ENCODE measurements around the gene LPP.

LPP gene

DNA sequence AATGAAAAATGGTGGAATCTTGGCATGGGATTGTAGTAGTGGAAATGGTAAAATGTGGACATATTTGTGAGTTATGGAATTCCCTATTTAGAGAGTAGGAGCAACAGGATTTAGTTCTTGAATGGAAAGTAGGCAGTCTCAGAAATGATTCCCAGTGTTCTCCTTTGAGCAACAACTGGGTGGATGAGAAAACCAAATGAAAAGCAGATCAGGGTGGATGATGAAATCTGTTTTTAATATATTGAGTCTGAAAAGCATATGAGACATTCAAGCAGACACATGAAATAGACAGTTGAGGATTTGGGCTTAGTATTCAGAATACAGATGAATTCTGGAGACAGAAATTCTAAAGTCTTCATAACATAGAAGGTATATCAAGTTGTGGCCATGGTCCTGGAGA, 451.3 kb downstream of the LPP start:
- TF ChIP-seq SIN3A (IDR thresholded peaks at IDR 0.05; ENCODE audit: borderline replicate concordance, insufficient read depth, low read length) = no peak
- TF ChIP-seq, protein P1, sequence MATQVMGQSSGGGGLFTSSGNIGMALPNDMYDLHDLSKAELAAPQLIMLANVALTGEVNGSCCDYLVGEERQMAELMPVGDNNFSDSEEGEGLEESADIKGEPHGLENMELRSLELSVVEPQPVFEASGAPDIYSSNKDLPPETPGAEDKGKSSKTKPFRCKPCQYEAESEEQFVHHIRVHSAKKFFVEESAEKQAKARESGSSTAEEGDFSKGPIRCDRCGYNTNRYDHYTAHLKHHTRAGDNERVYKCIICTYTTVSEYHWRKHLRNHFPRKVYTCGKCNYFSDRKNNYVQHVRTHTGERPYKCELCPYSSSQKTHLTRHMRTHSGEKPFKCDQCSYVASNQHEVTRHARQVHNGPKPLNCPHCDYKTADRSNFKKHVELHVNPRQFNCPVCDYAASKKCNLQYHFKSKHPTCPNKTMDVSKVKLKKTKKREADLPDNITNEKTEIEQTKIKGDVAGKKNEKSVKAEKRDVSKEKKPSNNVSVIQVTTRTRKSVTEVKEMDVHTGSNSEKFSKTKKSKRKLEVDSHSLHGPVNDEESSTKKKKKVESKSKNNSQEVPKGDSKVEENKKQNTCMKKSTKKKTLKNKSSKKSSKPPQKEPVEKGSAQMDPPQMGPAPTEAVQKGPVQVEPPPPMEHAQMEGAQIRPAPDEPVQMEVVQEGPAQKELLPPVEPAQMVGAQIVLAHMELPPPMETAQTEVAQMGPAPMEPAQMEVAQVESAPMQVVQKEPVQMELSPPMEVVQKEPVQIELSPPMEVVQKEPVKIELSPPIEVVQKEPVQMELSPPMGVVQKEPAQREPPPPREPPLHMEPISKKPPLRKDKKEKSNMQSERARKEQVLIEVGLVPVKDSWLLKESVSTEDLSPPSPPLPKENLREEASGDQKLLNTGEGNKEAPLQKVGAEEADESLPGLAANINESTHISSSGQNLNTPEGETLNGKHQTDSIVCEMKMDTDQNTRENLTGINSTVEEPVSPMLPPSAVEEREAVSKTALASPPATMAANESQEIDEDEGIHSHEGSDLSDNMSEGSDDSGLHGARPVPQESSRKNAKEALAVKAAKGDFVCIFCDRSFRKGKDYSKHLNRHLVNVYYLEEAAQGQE (IDR thresholded peaks at IDR 0.05; ENCODE audit: insufficient read depth in 1 of 2, low read depth in 2 of 2, low read length in 2 of 2) = no peak
- no peak for TF ChIP-seq POLR2AphosphoS5 (IDR thresholded peaks at IDR 0.05; ENCODE audit: low read depth, low read length)
- no peak for TF ChIP-seq TAF1 (IDR thresholded peaks at IDR 0.05; ENCODE audit: borderline replicate concordance, insufficient read depth, low read length)
- TF ChIP-seq FOXP2 (optimal IDR thresholded peaks at IDR 0.05; ENCODE audit: borderline replicate concordance, extremely low read depth, extremely low read length, insufficient read depth) = no peak

DNA sequence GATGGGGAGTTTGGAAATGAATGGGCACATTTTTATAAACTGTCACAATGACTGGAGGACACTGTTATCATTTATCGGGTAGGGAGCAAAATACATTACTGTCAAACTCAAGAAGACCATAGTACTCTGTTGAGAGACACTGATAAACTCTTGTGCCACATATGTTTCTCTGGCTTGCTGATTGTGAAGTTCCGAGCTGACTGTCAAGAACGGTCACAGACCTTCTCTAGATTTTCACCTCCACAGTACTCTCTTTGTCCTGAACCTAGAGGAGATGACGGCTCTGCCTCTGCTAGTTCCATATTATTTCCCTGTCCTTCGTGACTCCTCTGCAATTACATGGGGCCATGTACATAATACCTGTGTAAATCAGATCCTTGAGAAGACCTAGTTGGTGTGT, 451.9 kb downstream of the LPP start:
- TF ChIP-seq TAF1 (IDR thresholded peaks at IDR 0.05; ENCODE audit: borderline replicate concordance, insufficient read depth, low read length) (no peak), POLR2AphosphoS5 (IDR thresholded peaks at IDR 0.05; ENCODE audit: low read depth, low read length) (no peak), SIN3A (IDR thresholded peaks at IDR 0.05; ENCODE audit: borderline replicate concordance, insufficient read depth, low read length) (no peak), FOXP2 (optimal IDR thresholded peaks at IDR 0.05; ENCODE audit: borderline replicate concordance, extremely low read depth, extremely low read length, insufficient read depth) (no peak)
- TF ChIP-seq, protein P1 (IDR thresholded peaks at IDR 0.05; ENCODE audit: insufficient read depth in 1 of 2, low read depth in 2 of 2, low read length in 2 of 2) = no peak

DNA sequence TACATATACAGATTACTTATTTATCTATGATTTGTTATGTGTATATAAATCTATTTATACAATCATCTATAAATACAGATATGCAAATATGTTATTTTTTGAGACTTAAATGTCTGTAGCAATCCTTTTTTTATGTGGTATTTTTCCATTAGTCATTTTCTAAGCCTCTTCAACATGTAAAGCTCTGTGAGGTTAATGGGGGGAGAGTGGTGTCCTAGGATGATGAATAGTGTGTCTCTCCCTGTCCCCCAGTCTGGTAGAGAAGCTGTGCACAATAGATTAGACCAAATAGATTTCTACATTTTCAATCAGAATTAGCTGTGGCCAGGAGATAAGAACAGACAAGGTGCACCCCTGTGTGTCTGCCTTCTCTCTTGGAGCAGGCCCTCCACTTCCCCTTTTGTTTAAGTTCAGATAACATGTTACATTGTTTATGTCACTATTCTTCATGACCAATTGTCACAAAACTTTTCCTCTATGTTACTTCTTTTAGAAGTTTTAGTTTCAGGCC, 453.9 kb downstream of the LPP start:
- TF ChIP-seq, protein P1 (IDR thresholded peaks at IDR 0.05; ENCODE audit: insufficient read depth in 1 of 2, low read depth in 2 of 2, low read length in 2 of 2) = no peak
- TF ChIP-seq FOXP2 (optimal IDR thresholded peaks at IDR 0.05; ENCODE audit: borderline replicate concordance, extremely low read depth, extremely low read length, insufficient read depth) (no peak), SIN3A (IDR thresholded peaks at IDR 0.05; ENCODE audit: borderline replicate concordance, insufficient read depth, low read length) (no peak), TAF1 (IDR thresholded peaks at IDR 0.05; ENCODE audit: borderline replicate concordance, insufficient read depth, low read length) (no peak), POLR2AphosphoS5 (IDR thresholded peaks at IDR 0.05; ENCODE audit: low read depth, low read length) (no peak)

DNA sequence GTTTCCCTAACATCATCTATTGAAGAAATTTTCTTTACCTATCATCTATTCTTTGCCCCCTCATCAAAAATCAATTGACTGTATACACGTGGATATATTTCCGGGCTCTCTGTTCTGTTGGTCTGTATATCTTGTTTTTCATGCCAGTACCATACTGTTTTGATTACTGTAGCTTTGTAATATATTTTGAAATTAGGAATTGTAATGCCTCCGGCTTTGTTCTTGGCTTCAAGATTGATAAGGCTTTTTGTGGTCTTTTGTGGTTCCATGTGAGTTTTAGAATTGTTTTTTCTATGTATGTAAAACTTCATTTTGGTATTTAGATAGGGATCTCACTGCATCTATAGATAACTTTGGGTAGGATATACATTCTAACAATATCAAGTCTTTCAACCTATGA, 454.4 kb downstream of the LPP start:
- TF ChIP-seq POLR2AphosphoS5 (IDR thresholded peaks at IDR 0.05; ENCODE audit: low read depth, low read length) (no peak), TAF1 (IDR thresholded peaks at IDR 0.05; ENCODE audit: borderline replicate concordance, insufficient read depth, low read length) (no peak), SIN3A (IDR thresholded peaks at IDR 0.05; ENCODE audit: borderline replicate concordance, insufficient read depth, low read length) (no peak), FOXP2 (optimal IDR thresholded peaks at IDR 0.05; ENCODE audit: borderline replicate concordance, extremely low read depth, extremely low read length, insufficient read depth) (no peak)
- TF ChIP-seq, protein P1 (IDR thresholded peaks at IDR 0.05; ENCODE audit: insufficient read depth in 1 of 2, low read depth in 2 of 2, low read length in 2 of 2) = no peak

DNA sequence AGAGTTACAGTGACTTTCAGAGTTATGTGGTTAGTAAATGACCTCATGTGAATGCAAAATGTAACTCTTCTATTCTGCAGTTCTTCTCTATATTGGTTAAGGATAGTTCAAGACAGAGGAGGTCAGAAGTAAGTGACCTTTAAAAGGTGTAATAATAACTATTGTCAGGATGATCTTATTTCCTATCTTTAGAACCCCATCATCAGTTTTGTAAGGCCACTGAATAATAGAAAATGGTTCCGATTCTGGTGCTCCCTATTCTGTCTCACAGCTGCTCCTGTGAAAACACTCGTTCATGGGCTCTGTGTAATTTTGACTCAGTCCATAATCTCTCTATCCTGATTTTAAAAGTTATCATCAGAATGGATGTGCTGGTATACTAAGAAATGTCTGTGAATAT, 463.3 kb downstream of the LPP start:
- TF ChIP-seq POLR2AphosphoS5 (IDR thresholded peaks at IDR 0.05; ENCODE audit: low read depth, low read length) = no peak
- TF ChIP-seq, protein P1 (IDR thresholded peaks at IDR 0.05; ENCODE audit: insufficient read depth in 1 of 2, low read depth in 2 of 2, low read length in 2 of 2) = no peak
- TF ChIP-seq TAF1 (IDR thresholded peaks at IDR 0.05; ENCODE audit: borderline replicate concordance, insufficient read depth, low read length) = no peak
- TF ChIP-seq FOXP2 (optimal IDR thresholded peaks at IDR 0.05; ENCODE audit: borderline replicate concordance, extremely low read depth, extremely low read length, insufficient read depth) = no peak
